GM10266 (cell line): ENCODE results near the gene VPS8.

ENCODE experiments used
- DNase-seq: peaks from one replicate; pipeline ENCODE4 v3.0.0; 2012; ENCODE audit errors: extremely low spot score
- CTCF ChIP-seq: IDR thresholded peaks from 2 replicates; pipeline ENCODE4 v1.5.1; 2012; ENCODE audit warnings: mild to moderate bottlenecking, low read depth; ENCODE audit not compliant: control insufficient read depth, insufficient read depth; ENCODE audit errors: missing control alignments

The VPS8 gene

GRCh38 chr3:185075547-185075946 is 263.6 kb downstream of the VPS8 start:
- no peak for TF ChIP-seq CTCF
- peak; percentile 3 for DNase-seq

GRCh38 chr3:185076219-185076618 is 264.3 kb downstream of the VPS8 start:
- DNase-seq, result peak; percentile 2
- no peak for TF ChIP-seq CTCF

GRCh38 chr3:185079625-185080024 is 267.7 kb downstream of the VPS8 start:
- TF ChIP-seq CTCF, result no peak
- no peak for DNase-seq

- no peak for DNase-seq
- TF ChIP-seq CTCF, result no peak
Observed at GRCh38 chr3:185081521-185081920, 269.6 kb downstream of the VPS8 start.

GRCh38 chr3:185082149-185082548 is 270.2 kb downstream of the VPS8 start:
- peak; percentile 5 for DNase-seq
- TF ChIP-seq CTCF, result no peak

- no peak for TF ChIP-seq CTCF
- no peak for DNase-seq
Observed at GRCh38 chr3:185082829-185083228, 270.9 kb downstream of the VPS8 start.

- no peak for DNase-seq
- TF ChIP-seq CTCF, result no peak
Observed at GRCh38 chr3:185084402-185084801, 272.4 kb downstream of the VPS8 start.

- no peak for TF ChIP-seq CTCF
- no peak for DNase-seq
Observed at GRCh38 chr3:185084901-185085300, 272.9 kb downstream of the VPS8 start.
